Measurements from ENCODE around the gene OSM.

DNA sequence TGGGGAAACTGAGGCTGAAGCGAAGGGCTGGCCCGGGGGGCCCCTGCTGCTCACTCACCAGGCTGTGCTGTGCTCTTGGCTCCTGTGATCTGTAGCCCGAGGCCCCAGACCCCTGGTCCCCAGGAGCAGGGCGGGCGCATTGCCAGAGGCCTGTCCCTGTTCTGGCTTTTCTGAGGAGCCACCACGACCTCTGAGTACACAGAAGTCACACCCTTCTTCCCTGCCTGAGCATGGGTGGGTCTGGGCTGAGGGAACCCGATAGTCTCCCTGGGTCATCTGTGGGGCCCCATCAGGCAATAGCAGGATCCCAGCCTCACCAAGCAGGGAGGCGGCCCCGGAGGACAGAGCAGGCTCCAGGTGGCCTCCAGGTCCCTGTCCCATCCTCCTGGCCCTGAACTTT, 17.5 kb upstream of the OSM start:
- TF ChIP-seq CTBP1 (IDR thresholded peaks at IDR 0.05; ENCODE audit: borderline replicate concordance) = no peak
- TF ChIP-seq PKNOX1 (IDR thresholded peaks at IDR 0.05) = no peak
- no peak for TF ChIP-seq L3MBTL2 (conservative IDR thresholded peaks at IDR 0.05)
- no peak for TF ChIP-seq FOXK2 (IDR thresholded peaks at IDR 0.05)

Data from HEK293T (cell line).